ENCODE data around the gene CDK2.
A peak's percentile ranks its signal among the peaks of the same experiment; 100 is the strongest.

CDK2 gene

GRCh38 chr12:55931780-55932550 lies 34.7 kb upstream of the CDK2 start:
- Mint-ChIP-seq H3K9me3 (no peaks in the 10 kb centered on the region), H3K4me1 (peaks cover 33% of the 10 kb centered on the region), H3K4me3 (peak overlapping the region; percentile 88 to 94 (median 92)), H3K27me3 (ENCODE audit: low read depth) (peaks cover 38% of the 10 kb centered on the region), H3K27ac (peak overlapping the region; percentile 96 to 100 (median 98)), H3K36me3 (ENCODE audit: low read depth) (no peaks in the 10 kb centered on the region)
- no peak for TF ChIP-seq CTCF (IDR thresholded peaks at IDR 0.05; ENCODE audit: unreplicated experiment in 3 of 3)

- TF ChIP-seq CTCF (IDR thresholded peaks at IDR 0.05; ENCODE audit: unreplicated experiment in 3 of 3), result no peak
- peak overlapping the region; percentile 26 to 76 (median 51) for H3K27ac Mint-ChIP-seq
- H3K27me3 Mint-ChIP-seq (ENCODE audit: low read depth), result peaks cover 43% of the 10 kb centered on the region
- H3K4me1 Mint-ChIP-seq, result peaks cover 29% of the 10 kb centered on the region
- H3K36me3 Mint-ChIP-seq (ENCODE audit: low read depth), result no peaks in the 10 kb centered on the region
- H3K4me3 Mint-ChIP-seq, result peak overlapping the region; percentile 88 to 94 (median 92)
- H3K9me3 Mint-ChIP-seq, result no peaks in the 10 kb centered on the region
Observed at GRCh38 chr12:55932551-55932910, 34.1 kb upstream of the CDK2 start.

DNA sequence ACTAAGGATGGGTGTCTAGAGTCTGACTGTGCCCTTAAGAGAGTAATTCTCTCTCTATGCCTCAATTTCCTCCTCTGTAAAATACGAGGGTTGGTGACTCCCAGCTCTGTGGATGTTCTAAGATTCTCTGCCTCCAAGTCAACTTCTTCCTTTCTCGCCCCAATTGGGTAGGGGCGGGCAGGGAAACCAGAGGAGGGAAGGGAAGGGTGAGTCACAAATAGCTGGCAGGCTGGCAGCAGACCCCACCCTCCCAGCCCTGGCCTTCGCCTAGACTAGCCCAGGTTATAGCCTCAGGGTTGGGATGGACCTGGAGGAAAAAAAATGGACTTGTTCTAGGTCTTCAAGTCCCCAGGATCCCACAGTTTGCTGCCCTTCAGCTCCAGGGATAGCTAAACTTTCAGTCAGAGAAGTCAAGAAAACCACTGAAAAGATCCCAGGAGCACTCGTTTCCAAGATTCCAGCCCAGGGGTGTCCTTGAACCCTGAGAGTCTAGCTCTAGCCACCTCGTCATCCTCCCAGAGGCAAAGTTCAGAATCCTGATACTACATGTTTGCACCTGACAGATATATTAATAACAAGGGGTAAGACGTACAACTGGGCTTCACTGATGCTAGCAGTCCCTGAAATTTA lies 33.3 kb upstream of the CDK2 start:
- no peak for TF ChIP-seq CTCF (IDR thresholded peaks at IDR 0.05; ENCODE audit: unreplicated experiment in 3 of 3)
- H3K27ac Mint-ChIP-seq, result no peak overlapping the region
- H3K4me3 Mint-ChIP-seq, result peak overlapping the region; percentile 88 to 94 (median 92)
- peaks cover 44% of the 10 kb centered on the region for H3K27me3 Mint-ChIP-seq (ENCODE audit: low read depth)
- peaks cover 29% of the 10 kb centered on the region for H3K4me1 Mint-ChIP-seq
- H3K9me3 Mint-ChIP-seq, result no peaks in the 10 kb centered on the region
- no peaks in the 10 kb centered on the region for H3K36me3 Mint-ChIP-seq (ENCODE audit: low read depth)

GRCh38 chr12:55933799-55934742 lies 32.6 kb upstream of the CDK2 start:
- H3K36me3 Mint-ChIP-seq (ENCODE audit: low read depth), result no peaks in the 10 kb centered on the region
- peaks cover 44% of the 10 kb centered on the region for H3K27me3 Mint-ChIP-seq (ENCODE audit: low read depth)
- H3K27ac Mint-ChIP-seq, result no peak overlapping the region
- H3K9me3 Mint-ChIP-seq, result no peaks in the 10 kb centered on the region
- H3K4me3 Mint-ChIP-seq, result peak overlapping the region; percentile 22 to 63 (median 51)
- TF ChIP-seq CTCF (IDR thresholded peaks at IDR 0.05; ENCODE audit: unreplicated experiment in 3 of 3), result no peak
- peaks cover 29% of the 10 kb centered on the region for H3K4me1 Mint-ChIP-seq

DNA sequence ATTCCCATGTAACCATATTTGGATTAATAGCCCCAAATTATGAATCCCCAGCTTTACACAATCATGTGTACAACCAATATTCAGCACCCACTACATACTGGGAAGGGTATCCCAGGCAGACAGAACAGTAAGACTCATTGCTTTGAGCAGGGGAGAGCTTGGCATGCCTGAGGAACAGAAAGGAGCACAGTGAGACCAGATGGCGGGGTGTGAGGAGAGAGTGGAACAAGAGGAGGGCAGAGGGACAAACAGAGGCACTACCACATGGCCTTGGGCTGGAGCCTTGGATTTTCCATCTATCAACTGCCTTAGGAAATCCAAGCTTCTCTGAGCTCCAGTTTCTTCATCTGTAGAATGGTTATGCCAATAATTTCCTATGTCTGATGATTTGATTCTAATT lies 31.9 kb upstream of the CDK2 start:
- Mint-ChIP-seq H3K36me3 (ENCODE audit: low read depth) (no peaks in the 10 kb centered on the region), H3K9me3 (no peaks in the 10 kb centered on the region), H3K27me3 (ENCODE audit: low read depth) (peaks cover 44% of the 10 kb centered on the region), H3K4me3 (peak overlapping the region in 2 of 3 experiments; percentile 5 to 17), H3K27ac (no peak overlapping the region), H3K4me1 (peaks cover 26% of the 10 kb centered on the region)
- no peak for TF ChIP-seq CTCF (IDR thresholded peaks at IDR 0.05; ENCODE audit: unreplicated experiment in 3 of 3)
